A549 (cell line): ENCODE measurements around the gene CELSR1. TPM values are rescaled to one million over a fixed set of nuclear protein-coding genes. Genes with fewer than 3 reads are reported as not detected.

Experiments used
- ATAC-seq, 2 experiments: fragments of 200-7000 bp in 1 of 2; fragments of >200 bp in 1 of 2; cut with Nextera tagmentation in 1 of 2; cut with Tn5 transposase in 1 of 2; 3 replicates each; pipeline versions ENCODE4 v1.8.0 to v1.9.1; 2018 to 2020; ENCODE audit warnings: mild to moderate bottlenecking in 1 of 2, moderate library complexity in 1 of 2
- CTCF ChIA-PET: fragments of 300-600 bp; sonication (Branson Sonifier 250); formaldehyde crosslinking; extraction: SDS; loops from one replicate; lab custom pipeline; 2021; ENCODE audit warnings: antibody characterized with exemption, inconsistent platforms; lab: Yijun Ruan, JAX
- POLR2A ChIA-PET: fragments of 350-600 bp; formaldehyde crosslinking; extraction: SDS; loops from one replicate; lab custom pipeline; 2021; ENCODE audit warnings: antibody characterized with exemption, inconsistent platforms; lab: Yijun Ruan, JAX
- DNase-seq, 2 experiments: peaks; one replicate each; pipeline versions ENCODE4 v3.0.0 to v3.0.0-alpha.2; 2011 to 2016; ENCODE audit warnings: low read depth in 1 of 2, low spot score in 1 of 2
- FAIRE-seq: peaks from 2 replicates; lab custom pipeline; 2011; peaks lifted over from hg19 to GRCh38; lab: Jason Lieb, UNC
- H3K27ac ChIP-seq, 2 experiments: fragments of >200 bp; sonication (Bioruptor Twin); formaldehyde crosslinking; 3 replicates each; pipeline ENCODE4 v1.5.1; 2016 to 2017
- H3K4me1 ChIP-seq: fragments of >200 bp; sonication (Bioruptor Twin); formaldehyde crosslinking; 3 replicates; pipeline ENCODE4 v1.6.1; 2016
- H3K4me2 ChIP-seq: fragments of >200 bp; sonication (Bioruptor Twin); formaldehyde crosslinking; 3 replicates; pipeline ENCODE4 v1.6.1; 2016
- H3K4me3 ChIP-seq: fragments of >200 bp; sonication (Bioruptor Twin); formaldehyde crosslinking; 3 replicates; pipeline ENCODE4 v1.5.1; 2016
- H3K9me3 ChIP-seq: fragments of >200 bp; sonication (Bioruptor Twin); formaldehyde crosslinking; 3 replicates; pipeline ENCODE4 v1.6.1; 2016
- BHLHE40 ChIP-seq: IDR thresholded peaks from 2 replicates; pipeline ENCODE4 v1.6.1; 2012; ENCODE audit warnings: low read depth, low read length, inconsistent platforms
- CBX2 ChIP-seq: fragments of 200-600 bp; sonication (generic); IDR thresholded peaks from 2 replicates; pipeline ENCODE4 v1.6.1; 2016; ENCODE audit warnings: low read depth, mild to moderate bottlenecking, borderline replicate concordance
- CBX8 ChIP-seq: fragments of 200-600 bp; sonication (generic); IDR thresholded peaks from 2 replicates; pipeline ENCODE4 v1.6.1; 2016
- CEBPB ChIP-seq, 2 experiments: fragments of >200 bp in 1 of 2; sonication (Bioruptor Twin) in 1 of 2; formaldehyde crosslinking in 1 of 2; IDR thresholded peaks; 2 replicates each; pipeline ENCODE4 v1.6.1; 2012 to 2016
- CHD4 ChIP-seq: fragments of 200-600 bp; sonication (generic); IDR thresholded peaks from 2 replicates; pipeline ENCODE4 v1.6.1; 2016; ENCODE audit warnings: antibody characterized with exemption, mild to moderate bottlenecking, borderline replicate concordance
- E2F6 ChIP-seq: IDR thresholded peaks from 2 replicates; pipeline ENCODE4 v1.6.1; 2012; ENCODE audit warnings: low read depth, borderline replicate concordance
- ELK1 ChIP-seq: fragments of 150-350 bp; IDR thresholded peaks from 2 replicates; pipeline ENCODE4 v1.6.1; 2014; ENCODE audit warnings: low read depth, mild to moderate bottlenecking, low read length
- EP300 ChIP-seq, 2 experiments: fragments of >200 bp; sonication (Bioruptor Twin); formaldehyde crosslinking; IDR thresholded peaks; 2 replicates in 1 of 2; 3 replicates in 1 of 2; pipeline ENCODE4 v1.6.1; 2016 to 2017
- FOSB ChIP-seq: fragments of 250-450 bp; sonication (Bioruptor Pico); IDR thresholded peaks from 2 replicates; pipeline ENCODE4 v1.5.0; 2020; ENCODE audit warnings: mild to moderate bottlenecking, moderate library complexity
- FOSL2 ChIP-seq, 2 experiments: fragments of 450-650 bp in 1 of 2; fragments of >200 bp in 1 of 2; sonication (Bioruptor Twin) in 1 of 2; formaldehyde crosslinking; IDR thresholded peaks; 2 replicates each; pipeline versions ENCODE4 v1.5.0 to v1.6.1; 2016 to 2020; ENCODE audit warnings: mild to moderate bottlenecking in 1 of 2, moderate library complexity in 1 of 2
- HES2 ChIP-seq: fragments of >200 bp; sonication (Bioruptor Twin); formaldehyde crosslinking; IDR thresholded peaks from 2 replicates; pipeline ENCODE4 v1.6.1; 2016
- HOXA7 ChIP-seq: fragments of 250-450 bp; sonication (Bioruptor Pico); IDR thresholded peaks from 2 replicates; pipeline ENCODE4 v1.5.0; 2020; ENCODE audit warnings: mild to moderate bottlenecking, moderate library complexity
- HOXB13 ChIP-seq: fragments of 250-450 bp; sonication (Bioruptor Pico); IDR thresholded peaks from 2 replicates; pipeline ENCODE4 v1.5.0; 2020; ENCODE audit warnings: low read depth, mild to moderate bottlenecking, moderate library complexity
- JUNB ChIP-seq: fragments of >200 bp; sonication (Bioruptor Twin); formaldehyde crosslinking; IDR thresholded peaks from 2 replicates; pipeline ENCODE4 v1.6.1; 2016
- MAX ChIP-seq: IDR thresholded peaks from 2 replicates; pipeline ENCODE4 v1.6.1; 2012
- MYC ChIP-seq: IDR thresholded peaks from 2 replicates; pipeline ENCODE4 v1.6.1; 2012; ENCODE audit warnings: mild to moderate bottlenecking, inconsistent platforms, low read length, improper control_type of control experiment, borderline replicate concordance
- NFE2L2 ChIP-seq: fragments of 150-350 bp; conservative IDR thresholded peaks from 2 replicates; pipeline ENCODE4 v1.6.1; 2014; ENCODE audit warnings: low read length
- NPAS2 ChIP-seq: fragments of 250-450 bp; sonication (Bioruptor Pico); IDR thresholded peaks from 2 replicates; pipeline ENCODE4 v1.8.0; 2022; ENCODE audit warnings: mild to moderate bottlenecking, moderate library complexity, borderline replicate concordance
- PBX3 ChIP-seq: IDR thresholded peaks from 2 replicates; pipeline ENCODE4 v1.6.1; 2012
- POLR2AphosphoS2 ChIP-seq: conservative IDR thresholded peaks from 2 replicates; pipeline ENCODE4 v1.6.1; 2012; ENCODE audit warnings: low read length, improper control_type of control experiment, inconsistent platforms
- RAD21 ChIP-seq, 2 experiments: fragments of >200 bp in 1 of 2; sonication (Bioruptor Twin) in 1 of 2; formaldehyde crosslinking in 1 of 2; IDR thresholded peaks in 1 of 2; conservative IDR thresholded peaks in 1 of 2; 2 replicates in 1 of 2; 3 replicates in 1 of 2; pipeline ENCODE4 v1.6.1; 2012 to 2018; ENCODE audit warnings: inconsistent platforms in 1 of 2
- RCOR1 ChIP-seq: fragments of 150-350 bp; IDR thresholded peaks from 2 replicates; pipeline ENCODE4 v1.6.1; 2014; ENCODE audit warnings: antibody characterized with exemption, low read length, low read depth
- RFX5 ChIP-seq: fragments of 450-650 bp; IDR thresholded peaks from 2 replicates; pipeline ENCODE4 v1.7.1; 2014; ENCODE audit warnings: antibody characterized with exemption, mild to moderate bottlenecking, moderate library complexity
- RNF2 ChIP-seq: fragments of 200-600 bp; sonication (generic); IDR thresholded peaks from 2 replicates; pipeline ENCODE4 v1.6.1; 2016; ENCODE audit warnings: low read depth, mild to moderate bottlenecking, antibody characterized with exemption, moderate library complexity, borderline replicate concordance
- TP53 ChIP-seq: fragments of 250-450 bp; sonication (Bioruptor Pico); IDR thresholded peaks from 2 replicates; pipeline ENCODE4 v1.5.0; 2021; ENCODE audit warnings: mild to moderate bottlenecking, moderate library complexity
- ZFP36 ChIP-seq: fragments of 450-650 bp; IDR thresholded peaks from 2 replicates; pipeline ENCODE4 v1.6.1; 2014; ENCODE audit warnings: borderline replicate concordance; ENCODE audit not compliant: partially characterized antibody
- WGBS: methylation state at CpG from one replicate; pipeline ENCODE4 v1.1.6; 2017; ENCODE audit errors: missing lambda C conversion rate; 5-methylcytosine and 5-hydroxymethylcytosine counted together
- polyA plus RNA-seq, 4 experiments: library from polyadenylated mRNA; depleted of rRNA in 3 of 4; stranded (reverse); fragments of >200 nt; fragmentation: RNase III in 1 of 4; extraction: RNeasy Plus Mini Kit Qiagen cat#74134 plus additional on column Dnase treatment in 1 of 4; gene quantifications; 2 replicates in 3 of 4; 3 replicates in 1 of 4; pipeline ENCODE4 v1.2.3, GENCODE V29; 2011 to 2017

The CELSR1 gene
- polyA plus RNA-seq, 2 of the 4 experiments (the other 2 are of a cell fraction): 15.3 to 31.8 TPM

GRCh38 chr22:46377525-46378425 is 159.6 kb downstream of the CELSR1 start (continued):
- TF ChIP-seq E2F6: 0 out of 2 replicates have a peak, but pooled peaks have one; percentile 43
- TF ChIP-seq CEBPB (IDR thresholded peaks at IDR 0.05): peak; percentile 91 to 99
- TF ChIP-seq MAX: peak; percentile 82
- no peak for TF ChIP-seq RAD21 (conservative IDR thresholded peaks at IDR 0.05 in 1 of 2, IDR thresholded peaks at IDR 0.05 in 1 of 2)
- peak; percentile 50; the same call in 1 of the 2 replicates for TF ChIP-seq HES2
- peak; percentile 46; the same call in 1 of the 2 replicates for TF ChIP-seq JUNB
- TF ChIP-seq EP300 (IDR thresholded peaks at IDR 0.05): peak; percentile 23 to 69; a peak in 2 of 5 replicates
- no peak for TF ChIP-seq HOXB13 (CRISPR knock-in tag)
- TF ChIP-seq FOSL2 (IDR thresholded peaks at IDR 0.05): peak; percentile 64
- TF ChIP-seq FOSL2 (CRISPR knock-in tag; IDR thresholded peaks at IDR 0.05): peak; percentile 88

- peaks cover 16% of the 10 kb centered on the region for H3K9me3 ChIP-seq
- H3K4me2 ChIP-seq: peak overlapping the region; percentile 89
- no peak overlapping the region for H3K4me3 ChIP-seq
- TF ChIP-seq BHLHE40 (no peak), EP300 (IDR thresholded peaks at IDR 0.05) (no peak), MAX (no peak), NPAS2 (CRISPR knock-in tag) (no peak), RNF2 (no peak), HOXA7 (no peak), CHD4 (no peak)
- no peak for DNase-seq
- peak; percentile 25 to 26; a peak in 3 of 6 replicates for ATAC-seq
- WGBS: 88% methylated on average over 15 of the region's 19 CpGs
- peaks cover 51% of the 10 kb centered on the region for H3K4me1 ChIP-seq
- ChIA-PET CTCF (interaction anchor here (0.7 to 4.0 kb wide), 6 partner anchors 10 to 187 kb away, joined by 3 to 18 read pairs (median 7); no protein-coding TSS in a partner anchor), POLR2A (no interaction called here)
- H3K27ac ChIP-seq: peak overlapping the region; percentile 91 to 93
- no peak for FAIRE-seq
These were observed 160.4 kb downstream of the CELSR1 start for GRCh38 chr22:46376908-46377524.

- ChIA-PET POLR2A (no interaction called here), CTCF (interaction anchor here (2.3 to 4.0 kb wide), 2 partner anchors 9 to 166 kb away, joined by 11 to 18 read pairs; no protein-coding TSS in a partner anchor)
- H3K4me1 ChIP-seq: peaks cover 47% of the 10 kb centered on the region
- no peak overlapping the region for H3K4me3 ChIP-seq
- 97% methylated on average over 3 of the region's 3 CpGs for WGBS
- peaks cover 16% of the 10 kb centered on the region for H3K9me3 ChIP-seq
- no peak for DNase-seq
- FAIRE-seq: no peak
- TF ChIP-seq POLR2AphosphoS2 (no peak), ZFP36 (no peak), NPAS2 (CRISPR knock-in tag) (no peak), TP53 (CRISPR knock-in tag) (no peak), MYC (no peak), CBX2 (no peak), NFE2L2 (no peak), RCOR1 (no peak), CBX8 (no peak), EP300 (IDR thresholded peaks at IDR 0.05) (no peak), ELK1 (no peak), PBX3 (no peak), HES2 (no peak), FOSB (no peak), RFX5 (no peak), HOXB13 (CRISPR knock-in tag) (no peak)
- no peak for ATAC-seq
- no peak overlapping the region for H3K4me2 ChIP-seq
- H3K27ac ChIP-seq: peak overlapping the region in 1 of 2 experiments; percentile 91; a peak in 3 of 6 replicates
These were observed 161.3 kb downstream of the CELSR1 start for GRCh38 chr22:46376111-46376510.
